Heart left ventricle (tissue), 16 donors: ENCODE data around the gene MMAB. TPM values are rescaled to one million over a fixed set of nuclear protein-coding genes. Genes with fewer than 3 reads are reported as not detected.

ENCODE experiments used
- ATAC-seq, 4 donors: fragments of 200-7000 bp; cut with Tn5 transposase; one replicate each; pipeline ENCODE4 v1.9.1; 2020 to 2022; ENCODE audit warnings: moderate library complexity in 4 of 4, mild to moderate bottlenecking in 3 of 4, moderate number of reproducible peaks in 1 of 4
- DNase-seq, 5 donors: peaks; one replicate each; pipeline ENCODE4 v3.0.0-alpha.2; 2020
- H3K27ac ChIP-seq, 12 donors: fragments of 200-600 bp; sonication (generic) in 4 of 12; one replicate each; pipeline versions ENCODE4 v1.5.0 to v1.8.0; 2016 to 2022; ENCODE audit warnings: mild to moderate bottlenecking in 2 of 12
- H3K27me3 ChIP-seq, 9 donors: fragments of 200-600 bp; sonication (generic) in 2 of 9; one replicate each; pipeline versions ENCODE4 v1.5.1 to v1.8.0; 2016 to 2022; ENCODE audit warnings: mild to moderate bottlenecking in 3 of 9
- H3K36me3 ChIP-seq, 9 donors: fragments of 200-600 bp; sonication (generic) in 2 of 9; one replicate each; pipeline versions ENCODE4 v1.5.0 to v1.8.0; 2018 to 2022; ENCODE audit warnings: mild to moderate bottlenecking in 2 of 9
- H3K4me1 ChIP-seq, 12 donors: fragments of 200-600 bp; sonication (generic) in 4 of 12; one replicate each; pipeline versions ENCODE4 v1.5.0 to v1.8.0; 2016 to 2022; ENCODE audit warnings: mild to moderate bottlenecking in 3 of 12
- H3K4me3 ChIP-seq, 12 donors: fragments of 200-600 bp; sonication (generic) in 4 of 12; one replicate each; pipeline versions ENCODE4 v1.5.0 to v1.8.0; 2017 to 2022; ENCODE audit warnings: mild to moderate bottlenecking in 9 of 12, moderate library complexity in 4 of 12
- H3K9me3 ChIP-seq, 12 donors: fragments of 200-600 bp; sonication (generic) in 4 of 12; one replicate each; pipeline versions ENCODE4 v1.5.0 to v1.8.0; 2016 to 2022; ENCODE audit warnings: mild to moderate bottlenecking in 1 of 12
- POLR2A ChIP-seq, 2 donors: fragments of 450-650 bp; IDR thresholded peaks; one replicate each; pipeline ENCODE4 v1.6.1; 2017; ENCODE audit warnings: antibody characterized with exemption in 2 of 2, mild to moderate bottlenecking in 2 of 2, moderate library complexity in 2 of 2
- WGBS, 4 donors: extraction: QIAGEN DNeasy Blood & Tissue Kit in 2 of 4; methylation state at CpG; one replicate each; pipeline versions ENCODE4 v1.1.5 to v1.1.7; 2013 to 2018; 5-methylcytosine and 5-hydroxymethylcytosine counted together
- intact Hi-C, 10 donors: fragments of 100-400 bp; cut with DNase I; formaldehyde crosslinking; loops; one replicate each; pipeline versions ENCODE4 v1.11.1 to v1.14.2; 2022
- polyA plus RNA-seq, 2 donors: library from polyadenylated mRNA; stranded (reverse); fragments of 200-250 nt; gene quantifications; one replicate each; pipeline ENCODE4 v1.2.3, GENCODE V29; 2013
- total RNA-seq, 9 donors: library from RNA; depleted of rRNA in 2 of 9; stranded (reverse); fragments of >200 nt in 2 of 9; fragmentation: NEBNext Ultra II Directional in 3 of 9; extraction: Animal tissue kit (Norgen Biotek cat#: 25700) in 3 of 9; gene quantifications; one replicate each; pipeline versions ENCODE4 v1.1.0 to v1.2.4, GENCODE V29; 2016 to 2023
- TF ChIP-seq, protein P1 (sequence below), 12 donors: fragments of 200-600 bp; sonication (generic) in 4 of 12; IDR thresholded peaks; one replicate each; pipeline versions ENCODE4 v1.5.0 to v1.8.0; 2018 to 2022; ENCODE audit warnings: antibody characterized with exemption in 12 of 12, mild to moderate bottlenecking in 5 of 12
- donor health status: ischemic (EF 13 %, LVEDD 7.1; RV severe dilation, severe dysfunction).
- donor health status: healthy with polysubstance abuse.
- donor health status: DM: no; HTN: yes; CAD: no.
- donor health status: DM: no; HTN: no; CAD: no.
- donor health status: ischemic (EF 25% LVEDD 6.9; RV normal size, moderate dysfunction).
- donor health status: ischemic (EF 25% LVEDD 5.7; RV mildly dilated, moderate dysfunction).
- donor health status: healthy.
- donor health status: DM: yes; HTN: yes; CAD: no.
- donor health status: ischemic (EF 35%, LVEDD 5.7; RV mildly dilated, moderate dysfunction).
- donor health status: nonischemic (EF 11% LVEDD 7.7; RV severe dilation, severe dysfunction).
- donor health status: DM: yes; HTN: yes; CAD: no.
- donor health status: PGD.
- donor health status: ischemic (EF 29% LVEDD 5.4; RV normal size, mild dysfunction).
- donor health status: nonischemic (EF 23%, LVEDD 6.1; RV moderate dilation, normal function).

MMAB gene
- total and polyA plus RNA-seq, 11 donors = 29.5 to 43.4 (median 34.5) TPM

DNA sequence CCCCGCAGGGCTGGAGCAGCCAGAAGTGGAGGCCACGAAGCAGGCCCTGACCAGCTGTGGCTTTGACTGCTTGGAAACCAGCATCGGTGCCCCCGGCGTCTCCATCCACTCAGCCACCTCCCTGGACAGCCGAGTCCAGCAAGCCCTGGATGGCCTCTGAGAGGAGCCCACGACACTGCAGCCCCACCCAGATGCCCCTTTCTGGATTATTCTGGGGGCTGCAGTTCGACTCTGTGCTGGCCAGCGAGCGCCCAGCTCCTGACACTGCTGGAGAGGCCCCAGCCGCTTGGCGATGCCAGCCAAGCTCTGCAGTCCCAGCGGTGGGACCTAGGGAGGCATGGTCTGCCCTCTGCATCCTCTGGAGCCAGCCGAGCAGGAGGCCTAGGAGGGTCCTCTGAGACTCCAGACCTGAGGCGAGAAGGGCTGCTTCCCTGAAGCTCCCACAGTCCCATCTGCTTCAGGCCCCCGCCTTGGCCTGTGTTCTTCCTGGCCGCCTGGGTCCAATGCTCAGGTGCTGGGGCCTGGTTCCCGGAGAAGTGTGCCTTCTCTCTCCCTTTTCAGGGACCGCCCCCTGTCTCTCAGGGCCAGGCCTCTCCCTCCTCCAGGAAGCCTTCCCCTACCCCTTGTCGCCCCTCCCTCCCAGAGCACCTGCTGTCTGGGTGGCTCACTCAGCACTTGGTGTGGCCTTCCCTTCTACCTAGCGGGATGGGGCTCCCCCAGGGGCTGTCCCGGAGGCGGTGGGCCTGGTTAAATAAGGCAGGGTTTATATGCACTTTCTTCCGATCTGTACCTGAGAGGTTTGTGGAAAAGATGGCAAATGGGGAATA, 23.3 kb upstream of the MMAB start:
- Histone ChIP-seq H3K4me3 (no peak overlapping the region), H3K36me3 (peaks cover 0 to 26% (median 7%) of the 10 kb centered on the region in 9 donors), H3K27ac (no peak overlapping the region), H3K9me3 (no peaks in the 10 kb centered on the region), H3K4me1 (peaks cover 0 to 25% (median 8%) of the 10 kb centered on the region in 12 donors), H3K27me3 (no peaks in the 10 kb centered on the region)
- ATAC-seq = no peak
- TF ChIP-seq POLR2A (IDR thresholded peaks at IDR 0.05) = no peak
- TF ChIP-seq, protein P1, sequence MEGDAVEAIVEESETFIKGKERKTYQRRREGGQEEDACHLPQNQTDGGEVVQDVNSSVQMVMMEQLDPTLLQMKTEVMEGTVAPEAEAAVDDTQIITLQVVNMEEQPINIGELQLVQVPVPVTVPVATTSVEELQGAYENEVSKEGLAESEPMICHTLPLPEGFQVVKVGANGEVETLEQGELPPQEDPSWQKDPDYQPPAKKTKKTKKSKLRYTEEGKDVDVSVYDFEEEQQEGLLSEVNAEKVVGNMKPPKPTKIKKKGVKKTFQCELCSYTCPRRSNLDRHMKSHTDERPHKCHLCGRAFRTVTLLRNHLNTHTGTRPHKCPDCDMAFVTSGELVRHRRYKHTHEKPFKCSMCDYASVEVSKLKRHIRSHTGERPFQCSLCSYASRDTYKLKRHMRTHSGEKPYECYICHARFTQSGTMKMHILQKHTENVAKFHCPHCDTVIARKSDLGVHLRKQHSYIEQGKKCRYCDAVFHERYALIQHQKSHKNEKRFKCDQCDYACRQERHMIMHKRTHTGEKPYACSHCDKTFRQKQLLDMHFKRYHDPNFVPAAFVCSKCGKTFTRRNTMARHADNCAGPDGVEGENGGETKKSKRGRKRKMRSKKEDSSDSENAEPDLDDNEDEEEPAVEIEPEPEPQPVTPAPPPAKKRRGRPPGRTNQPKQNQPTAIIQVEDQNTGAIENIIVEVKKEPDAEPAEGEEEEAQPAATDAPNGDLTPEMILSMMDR (IDR thresholded peaks at IDR 0.05) = no peak
- no peak for DNase-seq
- intact Hi-C loops = loop anchor here (1.0 to 10.0 kb wide), 14 partner anchors 78 to 246 kb away; partner anchors contain the start of gene FAM222A (in 5 of the 10)
- 90 to 94% (median 91%) methylated on average over 18 to 24 of the region's 24 CpGs for WGBS, 4 donors

DNA sequence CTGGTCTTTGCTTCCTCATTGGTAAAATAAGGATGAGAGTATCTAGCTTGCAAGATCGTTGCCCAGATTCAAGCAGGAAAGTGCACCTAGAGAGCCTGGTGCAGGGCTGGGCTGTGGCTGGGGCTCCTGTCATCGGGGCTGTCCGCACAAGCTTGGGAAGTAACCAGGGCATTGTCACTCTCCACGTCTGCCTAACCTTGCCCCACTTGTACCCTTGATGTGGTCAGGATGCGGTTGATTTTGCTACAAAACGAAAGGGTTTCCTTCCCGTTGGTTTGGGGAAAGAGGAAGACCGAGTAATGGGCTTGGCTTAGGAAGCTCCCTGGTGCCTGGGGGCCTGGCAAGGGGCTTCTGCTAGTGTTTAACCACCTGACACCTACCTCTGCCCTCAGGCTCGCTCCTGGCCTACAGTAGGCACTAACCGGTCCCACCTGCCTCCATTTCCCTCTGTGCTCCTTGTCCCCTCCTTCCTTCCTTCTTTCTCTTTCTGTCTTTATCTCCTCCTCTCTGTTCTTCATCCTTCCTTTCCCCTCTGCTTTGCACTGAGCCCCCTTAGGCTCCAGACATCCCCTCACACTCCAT, 22.1 kb upstream of the MMAB start:
- no peak for ATAC-seq
- intact Hi-C loops = loop anchor here in 8 of 10 donors (2.0 to 10.0 kb wide), 7 partner anchors 75 to 247 kb away; partner anchors contain the start of gene FAM222A (in 5 of the 8)
- no peak for DNase-seq
- H3K4me3 ChIP-seq = no peak overlapping the region
- H3K36me3 ChIP-seq = peaks cover 0 to 31% (median 9%) of the 10 kb centered on the region in 9 donors
- TF ChIP-seq, protein P1 (IDR thresholded peaks at IDR 0.05) = no peak
- TF ChIP-seq POLR2A (IDR thresholded peaks at IDR 0.05) = no peak
- peaks cover 0 to 25% (median 8%) of the 10 kb centered on the region in 12 donors for H3K4me1 ChIP-seq
- no peaks in the 10 kb centered on the region for H3K9me3 ChIP-seq
- no peak overlapping the region for H3K27ac ChIP-seq
- 73 to 89% (median 82%) methylated on average over 10 of the region's 10 CpGs for WGBS, 4 donors
- no peaks in the 10 kb centered on the region for H3K27me3 ChIP-seq

- TF ChIP-seq, protein P1 (IDR thresholded peaks at IDR 0.05) = no peak
- TF ChIP-seq POLR2A (IDR thresholded peaks at IDR 0.05) = no peak
- ATAC-seq (no peak), DNase-seq (peak in 1 of 5 donors; percentile 29)
- Histone ChIP-seq H3K27me3 (no peaks in the 10 kb centered on the region), H3K27ac (no peak overlapping the region), H3K4me3 (no peak overlapping the region), H3K9me3 (no peaks in the 10 kb centered on the region), H3K4me1 (peaks cover 0 to 25% (median 8%) of the 10 kb centered on the region in 12 donors), H3K36me3 (peaks cover 0 to 31% (median 9%) of the 10 kb centered on the region in 9 donors)
- intact Hi-C loops = loop anchor here in 8 of 10 donors (2.0 to 10.0 kb wide), 8 partner anchors 72 to 248 kb away; partner anchors contain the start of gene FAM222A (in 6 of the 8)
- 84 to 91% (median 89%) methylated on average over 13 to 15 of the region's 15 CpGs for WGBS, 4 donors
Measured at GRCh38 chr12:109594556-109595317, 21.4 kb upstream of the MMAB start.
